HG03280 (cell line): ENCODE results near the gene OMP.

Experiments used
- ATAC-seq: cut with Tn5 transposase; IDR thresholded peaks from one replicate; pipeline ENCODE4 v1.9.1; 2021; ENCODE audit warnings: mild to moderate bottlenecking, moderate library complexity; ENCODE audit not compliant: unreplicated experiment

The OMP gene

DNA sequence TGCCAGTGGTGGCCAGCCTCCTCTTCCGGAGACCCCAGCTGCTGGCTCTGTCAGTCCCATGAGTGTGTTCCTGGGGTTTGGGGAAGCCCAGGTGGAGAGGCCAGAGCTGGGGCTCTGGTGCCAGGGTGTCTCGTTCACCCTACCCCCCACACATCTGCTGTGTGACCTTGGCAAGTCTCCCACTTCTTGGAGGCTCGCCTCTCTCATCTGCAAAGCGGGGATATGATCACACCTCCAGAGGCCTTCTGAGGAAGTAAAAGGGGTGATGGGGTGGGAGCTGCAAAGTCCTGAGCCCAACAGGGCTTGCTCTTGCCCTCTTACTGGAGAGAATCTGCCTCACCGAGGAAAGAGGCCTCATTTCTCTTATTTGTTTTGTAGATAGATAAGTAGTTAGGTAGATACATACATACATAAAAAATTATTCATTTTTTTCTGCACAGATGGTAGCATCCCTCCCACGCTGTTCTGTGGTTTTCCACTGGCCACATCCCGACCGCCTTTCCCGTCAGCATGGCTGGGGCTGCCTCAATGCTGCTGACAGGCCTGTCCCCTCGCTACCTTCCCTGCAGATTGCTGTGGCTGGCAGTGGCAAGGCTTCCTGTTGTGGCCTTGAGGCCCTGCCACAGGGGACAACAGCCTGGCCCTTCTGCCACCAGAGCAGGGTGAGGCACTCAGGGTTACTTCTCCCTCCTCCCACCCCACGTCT, 49.3 kb downstream of the OMP start:
- ATAC-seq: no peak

DNA sequence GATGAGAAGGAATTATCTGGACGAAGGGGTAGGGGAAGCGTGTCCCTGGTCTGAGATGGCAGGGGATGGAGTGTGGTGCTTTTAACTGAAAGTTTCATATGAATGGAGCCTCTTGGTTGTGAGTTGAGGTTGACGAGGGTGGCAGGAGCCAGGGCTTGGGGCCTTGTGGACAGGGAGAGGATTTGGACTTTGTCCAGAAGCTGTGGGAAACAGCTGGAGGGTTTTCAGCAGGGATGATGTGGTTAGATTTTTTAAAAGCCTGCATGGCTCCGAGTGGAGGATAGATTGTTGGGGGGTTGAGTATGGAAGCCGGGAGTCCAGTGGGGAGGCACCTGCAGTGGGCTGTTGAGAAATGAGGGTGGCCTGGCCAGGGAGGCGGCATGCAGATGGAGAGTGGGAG, 50.2 kb downstream of the OMP start:
- no peak for ATAC-seq
